Peyer's patch (tissue), 4 donors: ENCODE results near the gene CHMP1B. TPM values are rescaled to one million over a fixed set of nuclear protein-coding genes. Genes with fewer than 3 reads are reported as not detected.
A peak's percentile ranks its signal among the peaks of the same experiment; 100 is the strongest.

ENCODE experiments used
- DNase-seq, 3 donors: peaks; one replicate each; pipeline ENCODE4 v3.0.0-alpha.2; 2017 to 2019
- H3K27ac ChIP-seq, 4 donors: fragments of 200-600 bp; sonication (generic); one replicate each; pipeline ENCODE4 v1.5.1; 2016 to 2019
- H3K27me3 ChIP-seq, 2 donors: fragments of 200-600 bp; sonication (generic); one replicate each; pipeline ENCODE4 v1.5.1; 2019
- H3K36me3 ChIP-seq, 3 donors: fragments of 200-600 bp; sonication (generic); one replicate each; pipeline ENCODE4 v1.5.1; 2016 to 2019
- H3K4me1 ChIP-seq, 4 donors: fragments of 200-600 bp; sonication (generic); one replicate each; pipeline ENCODE4 v1.5.1; 2016 to 2019
- H3K4me3 ChIP-seq, 4 donors: fragments of 200-600 bp; sonication (generic); 1 replicate in 3 of 4; 2 replicates in 1 of 4; pipeline ENCODE4 v1.5.1; 2016 to 2019; ENCODE audit warnings: mild to moderate bottlenecking in 1 of 4
- H3K9me3 ChIP-seq, 4 donors: fragments of 200-600 bp; sonication (generic); one replicate each; pipeline ENCODE4 v1.5.1; 2016 to 2019; ENCODE audit warnings: mild to moderate bottlenecking in 1 of 4
- POLR2A ChIP-seq, 2 donors: fragments of 450-650 bp; IDR thresholded peaks; one replicate each; pipeline ENCODE4 v1.5.1; 2017; ENCODE audit warnings: antibody characterized with exemption in 2 of 2, mild to moderate bottlenecking in 2 of 2, moderate library complexity in 2 of 2
- total RNA-seq, 4 donors: library from RNA; depleted of rRNA; stranded (reverse); fragments of >200 nt; gene quantifications; one replicate each; pipeline ENCODE4 v1.1.0, GENCODE V29; 2016
- TF ChIP-seq, protein P1 (sequence below), 6 experiments: fragments of 450-650 bp in 4 of 6; fragments of 200-600 bp in 2 of 6; sonication (generic) in 1 of 6; IDR thresholded peaks; one replicate each; pipeline ENCODE4 v1.5.1; 2017 to 2019; ENCODE audit warnings: antibody characterized with exemption in 6 of 6, mild to moderate bottlenecking in 3 of 6, moderate library complexity in 1 of 6

The CHMP1B gene
- 10 to 100 TPM; 51.1 to 71.6 (median 65.0) TPM for total RNA-seq

DNA sequence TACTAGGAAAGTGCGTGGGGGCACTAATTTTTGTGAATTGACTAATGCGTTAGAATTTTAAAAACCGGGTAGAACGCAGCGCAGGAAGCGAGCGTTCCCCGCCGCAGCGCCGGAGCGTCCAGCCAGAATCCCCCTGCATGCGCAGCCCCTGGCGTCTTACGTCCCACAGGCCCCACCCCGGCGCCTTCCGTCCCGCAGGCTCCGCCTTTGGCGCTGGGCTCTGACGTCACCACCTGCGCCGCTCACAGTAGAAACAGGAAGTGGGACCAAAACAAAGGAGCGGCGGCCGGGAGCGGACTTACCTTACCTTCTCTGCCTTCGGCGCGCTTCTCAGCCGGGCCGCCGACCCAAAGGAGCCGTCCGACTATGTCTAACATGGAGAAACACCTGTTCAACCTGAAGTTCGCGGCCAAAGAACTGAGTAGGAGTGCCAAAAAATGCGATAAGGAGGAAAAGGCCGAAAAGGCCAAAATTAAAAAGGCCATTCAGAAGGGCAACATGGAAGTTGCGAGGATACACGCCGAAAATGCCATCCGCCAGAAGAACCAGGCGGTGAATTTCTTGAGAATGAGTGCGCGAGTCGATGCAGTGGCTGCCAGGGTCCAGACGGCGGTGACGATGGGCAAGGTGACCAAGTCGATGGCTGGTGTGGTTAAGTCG, at the start of gene CHMP1B:
Gene CHMP1B, plus strand, starts transcription at position 268 of the 660 bp plus-strand sequence. Its CDS starts 99 bp downstream, at position 367.
- Histone ChIP-seq H3K36me3 (no peaks in the 10 kb centered on the region), H3K4me3 (peak within 1 kb of the TSS; percentile 75 to 84 (median 80)), H3K27ac (peak within 1 kb of the TSS; percentile 89 to 94 (median 92)), H3K27me3 (no peaks in the 10 kb centered on the region), H3K4me1 (peaks cover 0 to 31% (median 13%) of the 10 kb centered on the region in 4 donors), H3K9me3 (no peaks in the 10 kb centered on the region)
- TF ChIP-seq, protein P1, sequence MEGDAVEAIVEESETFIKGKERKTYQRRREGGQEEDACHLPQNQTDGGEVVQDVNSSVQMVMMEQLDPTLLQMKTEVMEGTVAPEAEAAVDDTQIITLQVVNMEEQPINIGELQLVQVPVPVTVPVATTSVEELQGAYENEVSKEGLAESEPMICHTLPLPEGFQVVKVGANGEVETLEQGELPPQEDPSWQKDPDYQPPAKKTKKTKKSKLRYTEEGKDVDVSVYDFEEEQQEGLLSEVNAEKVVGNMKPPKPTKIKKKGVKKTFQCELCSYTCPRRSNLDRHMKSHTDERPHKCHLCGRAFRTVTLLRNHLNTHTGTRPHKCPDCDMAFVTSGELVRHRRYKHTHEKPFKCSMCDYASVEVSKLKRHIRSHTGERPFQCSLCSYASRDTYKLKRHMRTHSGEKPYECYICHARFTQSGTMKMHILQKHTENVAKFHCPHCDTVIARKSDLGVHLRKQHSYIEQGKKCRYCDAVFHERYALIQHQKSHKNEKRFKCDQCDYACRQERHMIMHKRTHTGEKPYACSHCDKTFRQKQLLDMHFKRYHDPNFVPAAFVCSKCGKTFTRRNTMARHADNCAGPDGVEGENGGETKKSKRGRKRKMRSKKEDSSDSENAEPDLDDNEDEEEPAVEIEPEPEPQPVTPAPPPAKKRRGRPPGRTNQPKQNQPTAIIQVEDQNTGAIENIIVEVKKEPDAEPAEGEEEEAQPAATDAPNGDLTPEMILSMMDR (IDR thresholded peaks at IDR 0.05) = peak in 1 of 6 experiments; percentile 13
- TF ChIP-seq POLR2A (IDR thresholded peaks at IDR 0.05) = peak; percentile 96 to 99
- DNase-seq = peak; percentile 98 to 99 (median 98)

DNA sequence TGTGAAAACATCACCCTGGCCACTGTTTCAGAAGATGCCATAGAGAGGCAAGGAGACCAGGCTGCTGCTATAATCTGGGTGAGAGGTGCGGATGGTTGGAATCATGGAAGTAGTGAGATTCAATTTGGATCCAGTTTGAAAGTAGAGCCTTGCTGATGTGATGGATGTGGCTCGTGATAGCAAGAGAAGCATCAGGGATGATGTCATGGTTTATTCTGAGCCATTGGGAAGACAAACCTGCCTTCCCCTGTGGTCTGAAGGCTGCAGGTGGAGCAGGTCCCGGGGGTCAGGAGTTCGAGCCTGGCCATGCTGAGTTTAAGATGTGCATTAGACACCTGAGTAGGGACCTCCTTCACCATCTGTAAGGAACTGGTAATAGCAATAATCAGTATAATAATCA, 49.6 kb upstream of the CHMP1B start:
- DNase-seq = no peak
- Histone ChIP-seq H3K4me3 (no peak overlapping the region), H3K27me3 (no peaks in the 10 kb centered on the region), H3K36me3 (no peaks in the 10 kb centered on the region), H3K9me3 (no peaks in the 10 kb centered on the region), H3K4me1 (no peaks in the 10 kb centered on the region), H3K27ac (no peak overlapping the region)
- no peak for TF ChIP-seq POLR2A (IDR thresholded peaks at IDR 0.05)
- TF ChIP-seq, protein P1 (IDR thresholded peaks at IDR 0.05) = no peak

GRCh38 chr18:11802158-11802557, 49.1 kb upstream of the CHMP1B start:
- Histone ChIP-seq H3K9me3 (no peaks in the 10 kb centered on the region), H3K27ac (no peak overlapping the region), H3K4me3 (no peak overlapping the region), H3K36me3 (no peaks in the 10 kb centered on the region), H3K27me3 (no peaks in the 10 kb centered on the region), H3K4me1 (no peaks in the 10 kb centered on the region)
- no peak for TF ChIP-seq POLR2A (IDR thresholded peaks at IDR 0.05)
- TF ChIP-seq, protein P1 (IDR thresholded peaks at IDR 0.05) = no peak
- no peak for DNase-seq

DNA sequence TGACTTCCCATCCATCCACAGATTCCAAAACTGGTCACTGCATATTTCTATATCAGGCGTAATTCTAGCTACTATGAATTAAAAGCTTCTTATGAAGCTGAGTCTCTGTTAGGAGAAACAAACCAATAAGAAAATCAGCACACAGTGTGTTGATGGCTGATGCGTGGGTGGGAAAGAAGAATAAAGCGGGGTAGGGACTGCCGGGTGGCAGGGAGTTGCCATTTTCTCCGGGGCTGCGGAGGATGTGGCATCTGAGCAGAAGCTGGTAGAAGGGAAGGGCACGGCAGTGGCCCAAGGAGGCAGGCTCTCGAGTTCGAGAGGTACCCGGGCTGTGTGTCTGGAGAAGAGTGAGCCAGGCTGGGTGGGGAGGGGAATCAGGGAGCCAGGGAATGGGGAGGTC, 48.6 kb upstream of the CHMP1B start:
- H3K4me1 ChIP-seq = no peaks in the 10 kb centered on the region
- no peak for TF ChIP-seq POLR2A (IDR thresholded peaks at IDR 0.05)
- TF ChIP-seq, protein P1 (IDR thresholded peaks at IDR 0.05) = no peak
- no peaks in the 10 kb centered on the region for H3K9me3 ChIP-seq
- DNase-seq = no peak
- no peaks in the 10 kb centered on the region for H3K27me3 ChIP-seq
- H3K36me3 ChIP-seq = no peaks in the 10 kb centered on the region
- no peak overlapping the region for H3K27ac ChIP-seq
- H3K4me3 ChIP-seq = no peak overlapping the region

DNA sequence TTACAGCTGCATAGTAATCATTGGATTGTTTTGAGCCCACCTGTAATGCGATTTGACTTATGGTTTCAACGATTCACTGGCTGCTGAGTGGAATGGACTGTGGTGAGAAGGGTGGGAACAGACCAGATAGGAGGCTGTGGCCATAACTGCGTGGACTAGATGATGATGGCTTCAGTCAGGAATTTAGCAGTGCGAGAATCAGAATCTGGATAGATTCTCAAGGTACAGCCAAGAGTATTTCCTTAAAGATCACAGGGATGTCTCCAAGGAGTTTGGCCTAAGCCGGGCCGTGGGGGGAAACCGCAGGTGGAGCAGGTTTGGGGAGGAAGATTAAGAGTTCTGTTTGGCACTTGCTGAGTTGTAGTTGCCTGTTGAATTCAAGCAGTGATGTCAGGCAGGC, 44.0 kb upstream of the CHMP1B start:
- no peaks in the 10 kb centered on the region for H3K36me3 ChIP-seq
- H3K27me3 ChIP-seq = no peaks in the 10 kb centered on the region
- no peak for DNase-seq
- no peaks in the 10 kb centered on the region for H3K9me3 ChIP-seq
- TF ChIP-seq POLR2A (IDR thresholded peaks at IDR 0.05) = no peak
- TF ChIP-seq, protein P1 (IDR thresholded peaks at IDR 0.05) = no peak
- H3K4me3 ChIP-seq = no peak overlapping the region
- H3K27ac ChIP-seq = no peak overlapping the region
- no peaks in the 10 kb centered on the region for H3K4me1 ChIP-seq
